H9 (cell line): ENCODE measurements around the gene NEMP1. TPM values are rescaled to one million over a fixed set of nuclear protein-coding genes. Genes with fewer than 3 reads are reported as not detected.

Experiments used
- DNase-seq: peaks from one replicate; pipeline ENCODE4 v3.0.0-alpha.2; 2017
- H2AFZ ChIP-seq: one replicate; pipeline ENCODE4 v1.6.1; 2013; ENCODE audit warnings: mild to moderate bottlenecking, low read length, control low read depth, moderate library complexity
- H2AK5ac ChIP-seq: 2 replicates; pipeline ENCODE4 v1.6.1; 2013; ENCODE audit warnings: low read length, control low read depth, mixed read lengths; ENCODE audit not compliant: insufficient read length
- H2BK120ac ChIP-seq: one replicate; pipeline ENCODE4 v1.6.1; 2013; ENCODE audit warnings: low read depth, mild to moderate bottlenecking, low read length, control low read depth, inconsistent platforms; ENCODE audit not compliant: poor library complexity, severe bottlenecking
- H2BK12ac ChIP-seq: 2 replicates; pipeline ENCODE4 v1.6.1; 2013; ENCODE audit warnings: low read length, control low read depth, mixed read lengths, low read depth; ENCODE audit not compliant: insufficient read length
- H2BK15ac ChIP-seq: 2 replicates; pipeline ENCODE4 v1.6.1; 2013; ENCODE audit warnings: low read depth, low read length, control low read depth
- H2BK20ac ChIP-seq: one replicate; pipeline ENCODE4 v1.6.1; 2013; ENCODE audit warnings: low read depth, mild to moderate bottlenecking, low read length, control low read depth, inconsistent platforms; ENCODE audit not compliant: poor library complexity, severe bottlenecking
- H2BK5ac ChIP-seq: 2 replicates; pipeline ENCODE4 v1.6.1; 2013; ENCODE audit warnings: low read length, control low read depth, mixed read lengths; ENCODE audit not compliant: insufficient read length
- H3K14ac ChIP-seq: 2 replicates; pipeline ENCODE4 v1.6.1; 2013; ENCODE audit warnings: low read length, control low read depth; ENCODE audit not compliant: insufficient read depth
- H3K18ac ChIP-seq: 2 replicates; pipeline ENCODE4 v1.6.1; 2013; ENCODE audit warnings: low read depth, mild to moderate bottlenecking, mixed read lengths, low read length, control low read depth; ENCODE audit not compliant: insufficient read length
- H3K23ac ChIP-seq: 2 replicates; pipeline ENCODE4 v1.6.1; 2013; ENCODE audit warnings: low read length, control low read depth, mixed read lengths, low read depth; ENCODE audit not compliant: insufficient read length
- H3K23me2 ChIP-seq: 2 replicates; pipeline ENCODE4 v1.6.1; 2013; ENCODE audit warnings: low read depth, mild to moderate bottlenecking, mixed read lengths, low read length, control low read depth; ENCODE audit not compliant: insufficient read length, poor library complexity, severe bottlenecking
- H3K27ac ChIP-seq: 2 replicates; pipeline ENCODE4 v1.5.1; 2013; ENCODE audit warnings: low read length, control low read depth, mixed read lengths, low read depth; ENCODE audit not compliant: insufficient read length
- H3K27me3 ChIP-seq: 2 replicates; pipeline ENCODE4 v1.6.1; 2013; ENCODE audit warnings: low read length, control low read depth, inconsistent platforms; ENCODE audit not compliant: insufficient read depth
- H3K4ac ChIP-seq: 2 replicates; pipeline ENCODE4 v1.6.1; 2013; ENCODE audit warnings: low read depth, mild to moderate bottlenecking, control low read depth, inconsistent platforms, low read length, moderate library complexity
- H3K4me1 ChIP-seq: 2 replicates; pipeline ENCODE4 v1.6.1; 2013; ENCODE audit warnings: low read length, control low read depth, inconsistent platforms; ENCODE audit not compliant: insufficient read depth
- H3K4me2 ChIP-seq: 2 replicates; pipeline ENCODE4 v1.6.1; 2013; ENCODE audit warnings: low read length, control low read depth, mixed read lengths; ENCODE audit not compliant: insufficient read length, insufficient read depth
- H3K56ac ChIP-seq: 2 replicates; pipeline ENCODE4 v1.6.1; 2013; ENCODE audit warnings: low read depth, mild to moderate bottlenecking, mixed read lengths, low read length, control low read depth; ENCODE audit not compliant: insufficient read length
- H3K79me1 ChIP-seq: 2 replicates; pipeline ENCODE4 v1.6.1; 2013; ENCODE audit warnings: low read depth, mild to moderate bottlenecking, moderate library complexity, low read length, control low read depth, inconsistent platforms; ENCODE audit not compliant: insufficient read depth, poor library complexity, severe bottlenecking
- H3K79me2 ChIP-seq: 2 replicates; pipeline ENCODE4 v1.6.1; 2013; ENCODE audit warnings: low read length, control low read depth, inconsistent platforms; ENCODE audit not compliant: insufficient read depth
- H3K9ac ChIP-seq: 2 replicates; pipeline ENCODE4 v1.6.1; 2013; ENCODE audit warnings: low read length, control low read depth, mixed read lengths; ENCODE audit not compliant: insufficient read length; ENCODE audit errors: extremely low read depth
- H3K9me3 ChIP-seq: one replicate; pipeline ENCODE4 v1.6.1; 2013; ENCODE audit warnings: low read depth, low read length, inconsistent platforms; ENCODE audit not compliant: control insufficient read depth
- H3T11ph ChIP-seq: one replicate; pipeline ENCODE4 v1.6.1; 2013; ENCODE audit warnings: mild to moderate bottlenecking, low read length, control low read depth, inconsistent platforms
- H4K20me1 ChIP-seq: one replicate; pipeline ENCODE4 v1.6.1; 2013; ENCODE audit not compliant: control insufficient read depth, insufficient read length, insufficient read depth
- H4K5ac ChIP-seq: 2 replicates; pipeline ENCODE4 v1.6.1; 2013; ENCODE audit warnings: low read depth, mild to moderate bottlenecking, mixed read lengths, low read length, control low read depth; ENCODE audit not compliant: insufficient read length
- H4K8ac ChIP-seq: replicated peaks from 2 replicates; pipeline ENCODE4 v1.6.1; 2013; ENCODE audit warnings: low read length, control low read depth, mixed read lengths, low read depth; ENCODE audit not compliant: insufficient read length
- H4K91ac ChIP-seq: 2 replicates; pipeline ENCODE4 v1.6.1; 2013; ENCODE audit warnings: low read depth, mild to moderate bottlenecking, moderate library complexity, mixed read lengths, low read length, control low read depth; ENCODE audit not compliant: insufficient read length
- H3K27ac Mint-ChIP-seq, 3 experiments: 2 replicates in 2 of 3; 3 replicates in 1 of 3; pipeline ENCODE4 v1.8.0; 2020 to 2021; ENCODE audit warnings: mixed read lengths in 3 of 3, mild to moderate bottlenecking in 1 of 3, moderate library complexity in 1 of 3
- H3K27me3 Mint-ChIP-seq: 2 replicates; pipeline ENCODE4 v1.8.0; 2021; ENCODE audit warnings: low read depth, mild to moderate bottlenecking, moderate library complexity, mixed read lengths
- H3K36me3 Mint-ChIP-seq, 3 experiments: 2 replicates in 2 of 3; 3 replicates in 1 of 3; pipeline ENCODE4 v1.8.0; 2020 to 2021; ENCODE audit warnings: low read depth in 3 of 3, mixed read lengths in 3 of 3; ENCODE audit not compliant: insufficient read depth in 1 of 3
- H3K4me1 Mint-ChIP-seq, 2 experiments: 2 replicates each; pipeline ENCODE4 v1.8.0; 2020; ENCODE audit warnings: mixed read lengths in 2 of 2
- H3K4me3 Mint-ChIP-seq, 2 experiments: 2 replicates in 1 of 2; 3 replicates in 1 of 2; pipeline ENCODE4 v1.8.0; 2020 to 2021; ENCODE audit warnings: mild to moderate bottlenecking in 2 of 2, mixed read lengths in 2 of 2, moderate library complexity in 1 of 2
- H3K9me3 Mint-ChIP-seq, 2 experiments: 2 replicates in 1 of 2; 3 replicates in 1 of 2; pipeline ENCODE4 v1.8.0; 2020; ENCODE audit warnings: mild to moderate bottlenecking in 2 of 2, mixed read lengths in 2 of 2, moderate library complexity in 1 of 2
- CTCF ChIP-seq: fragments of 200-600 bp; sonication (generic); conservative IDR thresholded peaks from 3 replicates; pipeline ENCODE4 v1.8.0; 2021; ENCODE audit warnings: antibody characterized with exemption, mild to moderate bottlenecking
- WGBS: extraction: QIAGEN DNeasy Blood & Tissue Kit; methylation state at CpG from one replicate; pipeline ENCODE4 v1.1.7; 2013; ENCODE audit warnings: missing lambda C conversion rate, low lambda C conversion rate, mixed read lengths; ENCODE audit not compliant: insufficient read length; ENCODE audit errors: extremely low coverage; 5-methylcytosine and 5-hydroxymethylcytosine counted together
- total RNA-seq: library from RNA; stranded (reverse); gene quantifications from 2 replicates; pipeline ENCODE4 v1.2.1, GENCODE V29; 2021

Gene NEMP1
- total RNA-seq, 1 experiment from 2014 or later, result 50.1 TPM

- H3K27me3 Mint-ChIP-seq, result peaks cover 4% of the 10 kb centered on the region
- peaks cover 21 to 32% of the 10 kb centered on the region in 2 experiments for H3K4me1 Mint-ChIP-seq
- peak overlapping the region in 1 of 3 experiments; percentile 78; a peak in 1 of 7 replicates for H3K27ac Mint-ChIP-seq
- no peak for TF ChIP-seq CTCF
- Histone ChIP-seq H3K79me1 (no peaks in the 10 kb centered on the region), H2BK5ac (no peak overlapping the region), H3T11ph (no peak overlapping the region), H2BK15ac (no peak overlapping the region), H3K27ac (no peak overlapping the region), H4K20me1 (no peaks in the 10 kb centered on the region), H3K14ac (no peak overlapping the region), H3K4ac (no peak overlapping the region), H3K9me3 (no peaks in the 10 kb centered on the region), H4K5ac (no peak overlapping the region), H3K56ac (no peak overlapping the region), H4K8ac (no peak overlapping the region), H3K79me2 (no peaks in the 10 kb centered on the region), H2BK120ac (no peak overlapping the region), H3K4me1 (no peaks in the 10 kb centered on the region), H2BK12ac (no peak overlapping the region), H3K27me3 (no peaks in the 10 kb centered on the region), H3K23me2 (no peaks in the 10 kb centered on the region), H2BK20ac (no peak overlapping the region), H3K23ac (no peak overlapping the region), H2AFZ (no peak overlapping the region), H3K4me2 (no peak overlapping the region), H4K91ac (no peak overlapping the region), H3K9ac (no peak overlapping the region), H2AK5ac (no peak overlapping the region), H3K18ac (no peak overlapping the region)
- no peaks in the 10 kb centered on the region for H3K36me3 Mint-ChIP-seq
- no CpG with 5 or more reads among the region's 7 CpGs for WGBS
- DNase-seq, result no peak
- H3K4me3 Mint-ChIP-seq, result no peak overlapping the region
- H3K9me3 Mint-ChIP-seq, result no peaks in the 10 kb centered on the region
Measured at GRCh38 chr12:57031789-57032188, 46.8 kb downstream of the NEMP1 start.
